ENCODE measurements around the gene LITAFD.

- TF ChIP-seq CTCF (conservative IDR thresholded peaks at IDR 0.05), result no peak
- no peak for TF ChIP-seq EZH2 (IDR thresholded peaks at IDR 0.05; ENCODE audit: low read depth)
These were observed 26.9 kb upstream of the LITAFD start for GRCh38 chr16:8855051-8855786.
